ENCODE results near the gene MYOZ3. TPM values are rescaled to one million over a fixed set of nuclear protein-coding genes. Genes with fewer than 3 reads are reported as not detected.

The MYOZ3 gene
- total RNA-seq, 2 donors from 2014 or later: 2.0 to 3.5 TPM

GRCh38 chr5:150675069-150675468 is 14.0 kb downstream of the MYOZ3 start:
- no peak overlapping the region for H3K4me3 ChIP-seq
- H3K9me3 ChIP-seq: no peaks in the 10 kb centered on the region
- no peaks in the 10 kb centered on the region for H3K27me3 ChIP-seq
- H3K4me1 ChIP-seq: peaks cover 0 to 37% of the 10 kb centered on the region in 2 donors
- DNase-seq (ENCODE audit: low spot score): no peak
- TF ChIP-seq, protein P1, sequence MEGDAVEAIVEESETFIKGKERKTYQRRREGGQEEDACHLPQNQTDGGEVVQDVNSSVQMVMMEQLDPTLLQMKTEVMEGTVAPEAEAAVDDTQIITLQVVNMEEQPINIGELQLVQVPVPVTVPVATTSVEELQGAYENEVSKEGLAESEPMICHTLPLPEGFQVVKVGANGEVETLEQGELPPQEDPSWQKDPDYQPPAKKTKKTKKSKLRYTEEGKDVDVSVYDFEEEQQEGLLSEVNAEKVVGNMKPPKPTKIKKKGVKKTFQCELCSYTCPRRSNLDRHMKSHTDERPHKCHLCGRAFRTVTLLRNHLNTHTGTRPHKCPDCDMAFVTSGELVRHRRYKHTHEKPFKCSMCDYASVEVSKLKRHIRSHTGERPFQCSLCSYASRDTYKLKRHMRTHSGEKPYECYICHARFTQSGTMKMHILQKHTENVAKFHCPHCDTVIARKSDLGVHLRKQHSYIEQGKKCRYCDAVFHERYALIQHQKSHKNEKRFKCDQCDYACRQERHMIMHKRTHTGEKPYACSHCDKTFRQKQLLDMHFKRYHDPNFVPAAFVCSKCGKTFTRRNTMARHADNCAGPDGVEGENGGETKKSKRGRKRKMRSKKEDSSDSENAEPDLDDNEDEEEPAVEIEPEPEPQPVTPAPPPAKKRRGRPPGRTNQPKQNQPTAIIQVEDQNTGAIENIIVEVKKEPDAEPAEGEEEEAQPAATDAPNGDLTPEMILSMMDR (IDR thresholded peaks at IDR 0.05): no peak
- peak overlapping the region; percentile 74 to 77 for H3K27ac ChIP-seq
- H3K36me3 ChIP-seq: peaks cover 4% of the 10 kb centered on the region

DNA sequence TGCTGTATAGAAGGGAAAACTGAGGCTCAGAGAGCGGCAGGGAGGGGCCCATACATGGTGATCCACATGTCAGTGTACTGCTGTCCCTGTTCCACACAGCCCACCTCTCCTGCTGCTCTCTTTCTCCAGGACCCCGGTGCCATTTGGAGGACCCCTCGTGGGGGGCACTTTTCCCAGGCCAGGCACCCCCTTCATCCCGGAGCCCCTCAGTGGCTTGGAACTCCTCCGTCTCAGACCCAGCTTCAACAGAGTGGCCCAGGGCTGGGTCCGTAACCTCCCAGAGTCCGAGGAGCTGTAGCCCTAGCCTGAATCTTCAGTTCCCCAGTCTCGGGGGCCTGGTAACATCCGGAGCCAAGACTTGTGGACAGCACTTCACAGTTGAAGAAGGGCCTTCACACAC is 15.5 kb downstream of the MYOZ3 start:
- DNase-seq (ENCODE audit: low spot score): no peak
- peaks cover 0 to 30% of the 10 kb centered on the region in 2 donors for H3K4me1 ChIP-seq
- no peak overlapping the region for H3K27ac ChIP-seq
- no peaks in the 10 kb centered on the region for H3K9me3 ChIP-seq
- peaks cover 4% of the 10 kb centered on the region for H3K36me3 ChIP-seq
- TF ChIP-seq, protein P1 (IDR thresholded peaks at IDR 0.05): no peak
- H3K27me3 ChIP-seq: no peaks in the 10 kb centered on the region
- H3K4me3 ChIP-seq: no peak overlapping the region

- no peaks in the 10 kb centered on the region for H3K4me1 ChIP-seq
- TF ChIP-seq, protein P1 (IDR thresholded peaks at IDR 0.05): no peak
- no peak overlapping the region for H3K27ac ChIP-seq
- H3K9me3 ChIP-seq: no peaks in the 10 kb centered on the region
- H3K27me3 ChIP-seq: no peaks in the 10 kb centered on the region
- no peak overlapping the region for H3K4me3 ChIP-seq
- no peak for DNase-seq (ENCODE audit: low spot score)
- peaks cover 39% of the 10 kb centered on the region for H3K36me3 ChIP-seq
Observed at GRCh38 chr5:150689120-150689519, 28.1 kb downstream of the MYOZ3 start.

DNA sequence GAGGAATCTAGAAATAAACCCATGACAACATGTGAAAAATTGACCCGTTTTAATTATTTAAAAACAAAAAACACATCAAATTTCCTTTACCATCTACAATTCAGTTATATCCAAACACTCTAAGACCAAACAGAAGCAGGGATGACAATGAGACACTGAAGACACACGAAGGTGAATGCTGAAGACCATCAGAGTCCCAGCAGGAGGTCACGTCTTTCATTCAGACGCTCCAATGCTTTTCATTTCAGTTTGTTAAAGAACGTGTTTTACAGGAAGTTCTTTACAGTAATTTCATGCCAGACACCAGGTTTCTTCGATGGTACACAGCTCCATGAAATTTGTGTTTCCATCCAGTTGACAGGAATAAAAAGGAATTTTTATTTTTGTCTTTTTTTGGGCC is 29.7 kb downstream of the MYOZ3 start:
- DNase-seq (ENCODE audit: low spot score): no peak
- Histone ChIP-seq H3K4me3 (no peak overlapping the region), H3K4me1 (no peaks in the 10 kb centered on the region), H3K27me3 (no peaks in the 10 kb centered on the region), H3K27ac (no peak overlapping the region), H3K9me3 (no peaks in the 10 kb centered on the region), H3K36me3 (peaks cover 56% of the 10 kb centered on the region)
- TF ChIP-seq, protein P1 (IDR thresholded peaks at IDR 0.05): no peak

DNA sequence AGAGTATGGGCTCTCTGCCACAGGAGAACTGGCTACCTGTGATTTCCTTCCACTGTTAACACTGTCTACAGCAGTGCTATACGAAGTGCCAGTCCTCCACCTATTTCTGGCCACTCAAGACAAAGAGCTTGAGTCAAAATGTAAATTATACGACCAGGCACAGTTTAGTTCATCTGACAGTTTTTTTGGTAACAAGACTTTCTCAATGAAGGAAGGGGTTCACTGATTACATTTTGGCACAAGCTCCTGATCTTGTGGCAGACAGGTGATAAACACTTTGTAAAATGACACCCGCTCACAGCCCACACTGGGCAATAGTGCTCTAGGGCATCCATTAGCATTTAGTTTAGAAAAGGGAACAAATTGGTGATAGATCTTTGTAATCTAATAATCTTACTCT is 31.2 kb downstream of the MYOZ3 start:
- no peaks in the 10 kb centered on the region for H3K9me3 ChIP-seq
- no peak overlapping the region for H3K4me3 ChIP-seq
- no peaks in the 10 kb centered on the region for H3K27me3 ChIP-seq
- no peak overlapping the region for H3K27ac ChIP-seq
- no peaks in the 10 kb centered on the region for H3K4me1 ChIP-seq
- TF ChIP-seq, protein P1 (IDR thresholded peaks at IDR 0.05): no peak
- peaks cover 71% of the 10 kb centered on the region for H3K36me3 ChIP-seq
- DNase-seq (ENCODE audit: low spot score): no peak

- no peak for DNase-seq (ENCODE audit: low spot score)
- Histone ChIP-seq H3K4me3 (no peak overlapping the region), H3K36me3 (peaks cover 89% of the 10 kb centered on the region), H3K4me1 (peaks cover 0 to 7% of the 10 kb centered on the region in 2 donors), H3K27me3 (no peaks in the 10 kb centered on the region), H3K27ac (no peak overlapping the region), H3K9me3 (no peaks in the 10 kb centered on the region)
- TF ChIP-seq, protein P1 (IDR thresholded peaks at IDR 0.05): no peak
Observed at GRCh38 chr5:150694612-150695011, 33.6 kb downstream of the MYOZ3 start.

All from right atrium auricular region (tissue), 2 donors.